Natural killer cell (primary cell): ENCODE results near the gene UBAP1. TPM values are rescaled to one million over a fixed set of nuclear protein-coding genes. Genes with fewer than 3 reads are reported as not detected.

Experiments
- ATAC-seq, 3 donors: fragments of 150-1000 bp in 2 of 3; fragments of 200-7000 bp in 1 of 3; cut with Tn5 transposase; 1 replicate in 1 of 3; 2 replicates in 2 of 3; pipeline ENCODE4 v1.10.0; 2021; ENCODE audit warnings: mild to moderate bottlenecking in 2 of 3, moderate library complexity in 2 of 3
- DNase-seq, 2 donors: peaks; one replicate each; pipeline versions ENCODE4 v3.0.0 to v3.0.0-alpha.2; 2013 to 2021; ENCODE audit warnings: mixed read lengths in 1 of 2
- H3K27ac ChIP-seq: one replicate; pipeline ENCODE4 v1.5.1; 2013; ENCODE audit warnings: mild to moderate bottlenecking, low read length
- H3K27me3 ChIP-seq: one replicate; pipeline ENCODE4 v1.6.1; 2013; ENCODE audit warnings: low read length; ENCODE audit not compliant: control insufficient read depth, insufficient read depth
- H3K36me3 ChIP-seq: one replicate; pipeline ENCODE4 v1.6.1; 2013; ENCODE audit warnings: low read length; ENCODE audit not compliant: control insufficient read depth, insufficient read depth
- H3K4me1 ChIP-seq: one replicate; pipeline ENCODE4 v1.6.1; 2013; ENCODE audit warnings: low read length; ENCODE audit not compliant: control insufficient read depth, insufficient read depth
- H3K4me3 ChIP-seq: one replicate; pipeline ENCODE4 v1.5.1; 2013; ENCODE audit warnings: low read length
- H3K9me3 ChIP-seq: one replicate; pipeline ENCODE4 v1.6.1; 2013; ENCODE audit warnings: low read length; ENCODE audit not compliant: control insufficient read depth, insufficient read depth
- H3K27ac Mint-ChIP-seq, 2 donors: one replicate each; pipeline ENCODE4 v1.8.0; 2022; ENCODE audit warnings: mild to moderate bottlenecking in 2 of 2, mixed read lengths in 2 of 2, moderate library complexity in 1 of 2
- H3K27me3 Mint-ChIP-seq, 2 donors: one replicate each; pipeline ENCODE4 v1.8.0; 2022; ENCODE audit warnings: low read depth in 2 of 2, mixed read lengths in 2 of 2
- H3K36me3 Mint-ChIP-seq: one replicate; pipeline ENCODE4 v1.8.0; 2022; ENCODE audit warnings: mixed read lengths
- H3K4me1 Mint-ChIP-seq, 2 donors: one replicate each; pipeline ENCODE4 v1.8.0; 2022; ENCODE audit warnings: mixed read lengths in 2 of 2
- H3K4me3 Mint-ChIP-seq: one replicate; pipeline ENCODE4 v1.8.0; 2022; ENCODE audit warnings: mild to moderate bottlenecking, moderate library complexity, mixed read lengths
- H3K9me3 Mint-ChIP-seq, 2 donors: one replicate each; pipeline ENCODE4 v1.8.0; 2022; ENCODE audit warnings: mixed read lengths in 2 of 2
- CTCF ChIP-seq: fragments of 200-600 bp; IDR thresholded peaks from one replicate; pipeline ENCODE4 v1.8.0; 2022; ENCODE audit warnings: antibody characterized with exemption
- WGBS: methylation state at CpG from one replicate; pipeline ENCODE4 v1.1.7; 2013; ENCODE audit warnings: missing lambda C conversion rate; ENCODE audit not compliant: insufficient coverage; 5-methylcytosine and 5-hydroxymethylcytosine counted together
- intact Hi-C: fragments of 100-400 bp; cut with micrococcal nuclease; formaldehyde crosslinking; loops from one replicate; pipeline ENCODE4 v1.14.2; 2022
- total RNA-seq, 4 donors: library from RNA; stranded (reverse); fragments of 120-200 nt in 1 of 4; gene quantifications; one replicate each; pipeline versions ENCODE4 v1.2.3 to v1.2.4, GENCODE V29; 2013 to 2022

UBAP1 gene
- total RNA-seq, 3 donors from 2014 or later (not counting 1 experiment from before 2014, with no cell fraction given) = 43.6 to 59.3 (median 49.7) TPM

- Histone ChIP-seq H3K4me3 (no peak overlapping the region), H3K27ac (no peak overlapping the region), H3K27me3 (no peaks in the 10 kb centered on the region), H3K9me3 (no peaks in the 10 kb centered on the region), H3K4me1 (peaks cover 6% of the 10 kb centered on the region), H3K36me3 (no peaks in the 10 kb centered on the region)
- intact Hi-C loops = no loop called here
- 91% methylated on average over 6 of the region's 6 CpGs for WGBS
- H3K27me3 Mint-ChIP-seq = no peaks in the 10 kb centered on the region
- H3K4me1 Mint-ChIP-seq = peaks cover 0 to 10% of the 10 kb centered on the region in 2 donors
- H3K27ac Mint-ChIP-seq = no peak overlapping the region
- DNase-seq = no peak
- no peak for TF ChIP-seq CTCF
- H3K36me3 Mint-ChIP-seq = no peaks in the 10 kb centered on the region
- no peaks in the 10 kb centered on the region for H3K9me3 Mint-ChIP-seq
- ATAC-seq = no peak
- H3K4me3 Mint-ChIP-seq = no peak overlapping the region
These were observed 9.7 kb upstream of the UBAP1 start for GRCh38 chr9:34169125-34169524.

- Histone ChIP-seq H3K27me3 (no peaks in the 10 kb centered on the region), H3K9me3 (no peaks in the 10 kb centered on the region), H3K36me3 (no peaks in the 10 kb centered on the region), H3K27ac (no peak overlapping the region), H3K4me1 (peaks cover 6% of the 10 kb centered on the region), H3K4me3 (no peak overlapping the region)
- Mint-ChIP-seq H3K9me3 (no peaks in the 10 kb centered on the region), H3K4me1 (peaks cover 0 to 10% of the 10 kb centered on the region in 2 donors), H3K27ac (no peak overlapping the region), H3K36me3 (no peaks in the 10 kb centered on the region), H3K27me3 (no peaks in the 10 kb centered on the region), H3K4me3 (no peak overlapping the region)
- WGBS = 100% methylated on average over 1 of the region's 1 CpG
- no peak for TF ChIP-seq CTCF
- DNase-seq (no peak), ATAC-seq (no peak)
- intact Hi-C loops = no loop called here
These were observed 8.4 kb upstream of the UBAP1 start for GRCh38 chr9:34170237-34170991.

DNA sequence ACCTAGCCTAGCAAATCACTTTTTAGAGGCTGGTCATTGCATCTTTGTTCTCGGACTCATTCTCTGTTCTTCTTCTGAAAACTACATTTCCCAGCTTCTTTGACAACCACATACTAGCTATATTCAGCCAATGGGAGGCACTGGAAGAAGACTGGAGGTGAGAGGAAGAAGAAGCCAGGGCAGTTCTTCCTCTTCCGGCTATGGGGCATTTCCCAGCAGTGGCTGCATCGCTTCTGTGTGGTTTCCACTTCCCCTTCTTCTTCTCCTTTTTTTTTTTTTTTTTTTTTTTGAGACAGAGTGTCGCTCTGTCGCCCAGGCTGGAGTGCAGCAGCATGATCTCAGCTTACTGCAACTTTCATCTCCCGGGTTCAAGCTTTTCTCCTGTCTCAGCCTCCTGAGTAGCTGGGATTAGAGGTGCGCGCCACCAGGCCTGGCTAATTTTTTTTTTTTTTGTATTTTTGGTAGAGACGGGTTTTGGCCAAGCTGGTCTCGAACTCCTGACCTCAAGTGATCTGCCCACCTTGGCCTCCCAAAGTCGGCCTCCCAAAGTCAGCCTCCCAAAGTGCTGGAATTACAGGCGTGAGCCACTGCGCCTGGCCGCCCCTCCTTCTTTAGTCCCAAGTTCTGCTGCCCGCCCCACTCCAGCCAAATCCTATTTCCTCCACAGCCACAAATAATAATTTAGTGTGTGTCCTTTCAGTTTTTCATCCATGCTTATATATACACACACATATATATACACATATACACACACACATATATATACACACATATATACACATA, 6.9 kb upstream of the UBAP1 start:
- H3K4me1 Mint-ChIP-seq = peaks cover 0 to 10% of the 10 kb centered on the region in 2 donors
- WGBS = 62% methylated on average over 11 of the region's 15 CpGs
- no peak overlapping the region for H3K4me3 ChIP-seq
- H3K27me3 ChIP-seq = no peaks in the 10 kb centered on the region
- no peaks in the 10 kb centered on the region for H3K9me3 Mint-ChIP-seq
- H3K4me1 ChIP-seq = peaks cover 6% of the 10 kb centered on the region
- no peaks in the 10 kb centered on the region for H3K36me3 Mint-ChIP-seq
- peak; percentile 62 to 80 (median 64) for ATAC-seq
- H3K4me3 Mint-ChIP-seq = peak overlapping the region; percentile 56
- no peak overlapping the region for H3K27ac ChIP-seq
- TF ChIP-seq CTCF = no peak
- intact Hi-C loops = no loop called here
- H3K9me3 ChIP-seq = no peaks in the 10 kb centered on the region
- H3K36me3 ChIP-seq = no peaks in the 10 kb centered on the region
- peak overlapping the region in 1 of 2 donors; percentile 23 for H3K27ac Mint-ChIP-seq
- no peaks in the 10 kb centered on the region for H3K27me3 Mint-ChIP-seq
- peak in 1 of 2 donors; percentile 78 for DNase-seq
